Body of pancreas (tissue), 4 donors: Measurements from ENCODE around the gene ATL1. TPM values are rescaled to one million over a fixed set of nuclear protein-coding genes. Genes with fewer than 3 reads are reported as not detected.
"Not testable (repeated sequence)": the region's sequence is repeated elsewhere in the genome, so short reads cannot be mapped to it uniquely, and the experiment has no call there.

Experiments
- ATAC-seq: fragments of 150-250 bp; one replicate; pipeline ENCODE4 v1.9.1; 2016
- DNase-seq, 4 donors: peaks; one replicate each; pipeline ENCODE4 v3.0.0-alpha.2; 2019
- H3K27ac ChIP-seq, 4 donors: fragments of 200-600 bp; sonication (generic); 1 replicate in 3 of 4; 2 replicates in 1 of 4; pipeline versions ENCODE4 v1.5.1 to v1.6.1; 2016 to 2019; ENCODE audit warnings: mild to moderate bottlenecking in 1 of 4, mixed read lengths in 1 of 4, moderate library complexity in 1 of 4
- H3K27me3 ChIP-seq, 2 donors: fragments of 200-600 bp; sonication (generic); one replicate each; pipeline ENCODE4 v1.6.0; 2016; ENCODE audit warnings: mild to moderate bottlenecking in 1 of 2
- H3K36me3 ChIP-seq, 2 donors: fragments of 200-600 bp; sonication (generic); replicated peaks in 1 of 2; 2 replicates each; pipeline ENCODE4 v1.5.1; 2016; ENCODE audit warnings: low read depth in 2 of 2; ENCODE audit not compliant: insufficient read depth in 1 of 2
- H3K4me1 ChIP-seq: fragments of 200-600 bp; sonication (generic); one replicate; pipeline ENCODE4 v1.6.0; 2016
- H3K4me3 ChIP-seq, 2 donors: fragments of 200-600 bp; sonication (generic); 1 replicate in 1 of 2; 2 replicates in 1 of 2; pipeline ENCODE4 v1.5.1; 2016 to 2019
- H3K9me3 ChIP-seq, 3 donors: fragments of 200-600 bp; sonication (generic); 1 replicate in 2 of 3; 2 replicates in 1 of 3; pipeline ENCODE4 v1.5.1; 2016
- POLR2A ChIP-seq, 3 donors: fragments of 450-650 bp; IDR thresholded peaks; one replicate each; pipeline ENCODE4 v1.6.1; 2016; ENCODE audit warnings: antibody characterized with exemption in 3 of 3, mild to moderate bottlenecking in 2 of 3
- WGBS, 2 donors: methylation state at CpG; one replicate each; pipeline ENCODE4 v1.1.5; 2017; 5-methylcytosine and 5-hydroxymethylcytosine counted together
- intact Hi-C: fragments of 100-400 bp; cut with DNase I; formaldehyde crosslinking; loops from one replicate; pipeline ENCODE4 v1.15.1; 2023
- total RNA-seq, 2 donors: library from RNA; depleted of rRNA; stranded (reverse); fragments of >200 nt; gene quantifications; one replicate each; pipeline ENCODE4 v1.1.0, GENCODE V29; 2016
- TF ChIP-seq, protein P1 (sequence below), 7 experiments: fragments of 450-650 bp in 4 of 7; fragments of 200-600 bp in 3 of 7; sonication (generic) in 3 of 7; IDR thresholded peaks; one replicate each; pipeline ENCODE4 v1.5.1; 2016 to 2019; ENCODE audit warnings: antibody characterized with exemption in 7 of 7

ATL1 gene
- total RNA-seq, 2 donors from 2014 or later, result 0.33 to 5.4 TPM

DNA sequence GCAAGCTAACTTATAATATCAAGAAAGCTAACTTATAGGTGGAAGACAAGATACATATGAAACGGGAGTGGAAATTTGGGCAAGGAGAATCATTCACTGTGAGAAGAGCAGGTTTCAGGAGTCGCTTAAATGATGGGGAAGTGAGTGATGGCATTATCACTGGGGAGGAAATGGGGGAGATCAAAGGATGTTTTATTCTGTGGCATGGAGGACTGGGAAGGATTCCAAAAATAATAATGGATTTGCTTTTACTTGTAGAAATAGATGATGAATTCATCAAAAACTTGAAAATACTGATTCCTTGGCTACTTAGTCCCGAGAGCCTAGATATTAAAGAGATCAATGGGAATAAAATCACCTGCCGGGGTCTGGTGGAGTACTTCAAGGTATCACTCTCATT lies 60.4 kb downstream of the ATL1 start:
- intact Hi-C loops, result no loop called here
- H3K4me3 ChIP-seq, result no peak overlapping the region
- ATAC-seq, result no peak
- no peaks in the 10 kb centered on the region for H3K27me3 ChIP-seq
- 61% methylated on average over 4 of the region's 4 CpGs for WGBS, 2 donors
- no peaks in the 10 kb centered on the region for H3K9me3 ChIP-seq
- TF ChIP-seq POLR2A (IDR thresholded peaks at IDR 0.05), result no peak
- TF ChIP-seq, protein P1, sequence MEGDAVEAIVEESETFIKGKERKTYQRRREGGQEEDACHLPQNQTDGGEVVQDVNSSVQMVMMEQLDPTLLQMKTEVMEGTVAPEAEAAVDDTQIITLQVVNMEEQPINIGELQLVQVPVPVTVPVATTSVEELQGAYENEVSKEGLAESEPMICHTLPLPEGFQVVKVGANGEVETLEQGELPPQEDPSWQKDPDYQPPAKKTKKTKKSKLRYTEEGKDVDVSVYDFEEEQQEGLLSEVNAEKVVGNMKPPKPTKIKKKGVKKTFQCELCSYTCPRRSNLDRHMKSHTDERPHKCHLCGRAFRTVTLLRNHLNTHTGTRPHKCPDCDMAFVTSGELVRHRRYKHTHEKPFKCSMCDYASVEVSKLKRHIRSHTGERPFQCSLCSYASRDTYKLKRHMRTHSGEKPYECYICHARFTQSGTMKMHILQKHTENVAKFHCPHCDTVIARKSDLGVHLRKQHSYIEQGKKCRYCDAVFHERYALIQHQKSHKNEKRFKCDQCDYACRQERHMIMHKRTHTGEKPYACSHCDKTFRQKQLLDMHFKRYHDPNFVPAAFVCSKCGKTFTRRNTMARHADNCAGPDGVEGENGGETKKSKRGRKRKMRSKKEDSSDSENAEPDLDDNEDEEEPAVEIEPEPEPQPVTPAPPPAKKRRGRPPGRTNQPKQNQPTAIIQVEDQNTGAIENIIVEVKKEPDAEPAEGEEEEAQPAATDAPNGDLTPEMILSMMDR (IDR thresholded peaks at IDR 0.05), result no peak
- no peak overlapping the region for H3K27ac ChIP-seq
- H3K36me3 ChIP-seq, result no peaks in the 10 kb centered on the region
- no peaks in the 10 kb centered on the region for H3K4me1 ChIP-seq
- no peak for DNase-seq

GRCh38 chr14:50622978-50623377 lies 63.0 kb downstream of the ATL1 start:
- ATAC-seq (no peak), DNase-seq (no peak)
- WGBS, 2 donors, result 24 to 39% methylated on average over 1 of the region's 1 CpG
- H3K27me3 ChIP-seq, result no peaks in the 10 kb centered on the region
- H3K4me3 ChIP-seq, result no peak overlapping the region
- H3K27ac ChIP-seq, result no peak overlapping the region
- TF ChIP-seq, protein P1 (IDR thresholded peaks at IDR 0.05), result no peak
- no peak for TF ChIP-seq POLR2A (IDR thresholded peaks at IDR 0.05)
- H3K9me3 ChIP-seq, result no peaks in the 10 kb centered on the region
- intact Hi-C loops, result no loop called here
- no peaks in the 10 kb centered on the region for H3K36me3 ChIP-seq
- no peaks in the 10 kb centered on the region for H3K4me1 ChIP-seq

DNA sequence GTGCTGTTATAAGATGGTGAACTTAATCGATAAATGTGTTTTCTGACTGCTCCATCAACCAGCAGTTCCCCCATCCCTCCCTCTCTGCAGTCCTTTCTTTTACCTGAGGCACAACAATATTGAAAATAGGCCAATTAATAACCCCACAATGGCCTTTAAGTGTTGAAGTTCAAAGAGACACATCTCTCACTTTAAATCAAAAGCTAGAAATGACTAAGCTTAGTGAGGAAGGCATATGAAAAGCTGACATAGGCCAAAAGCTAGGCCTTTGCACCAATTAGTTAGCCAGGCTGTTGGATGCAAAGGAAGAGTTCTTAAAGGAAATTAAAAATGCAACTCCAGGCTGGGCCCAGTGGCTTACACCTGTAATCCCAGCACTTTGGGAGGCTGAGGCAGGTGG lies 64.5 kb downstream of the ATL1 start:
- intact Hi-C loops, result no loop called here
- 89 to 90% methylated on average over 1 of the region's 1 CpG for WGBS, 2 donors
- TF ChIP-seq POLR2A (IDR thresholded peaks at IDR 0.05), result no peak
- TF ChIP-seq, protein P1 (IDR thresholded peaks at IDR 0.05), result no peak
- no peaks in the 10 kb centered on the region for H3K36me3 ChIP-seq
- no peak overlapping the region for H3K4me3 ChIP-seq
- no peak overlapping the region for H3K27ac ChIP-seq
- no peaks in the 10 kb centered on the region for H3K9me3 ChIP-seq
- no peaks in the 10 kb centered on the region for H3K27me3 ChIP-seq
- DNase-seq (no peak), ATAC-seq (no peak)
- H3K4me1 ChIP-seq, result no peaks in the 10 kb centered on the region

DNA sequence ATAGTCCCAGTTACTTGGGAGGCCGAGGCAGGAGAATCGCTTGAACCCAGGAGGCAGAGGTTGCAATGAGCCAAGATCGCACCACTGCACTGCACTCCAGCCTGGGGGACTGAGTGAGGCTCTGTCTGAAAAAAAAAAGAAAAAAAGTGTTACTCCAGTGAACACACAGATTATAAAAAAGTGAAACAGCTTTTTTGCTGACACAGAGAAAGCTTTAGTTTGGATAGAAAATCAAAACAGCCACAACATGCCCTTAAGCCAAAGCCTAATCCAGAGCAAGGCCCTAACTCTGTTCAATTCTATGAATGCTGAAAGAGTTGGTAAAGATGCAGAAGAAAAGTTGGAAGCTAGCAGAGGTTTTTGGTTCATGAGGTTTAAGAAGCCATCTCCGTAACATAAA lies 65.0 kb downstream of the ATL1 start:
- WGBS, 2 donors, result 96% methylated on average over 4 of the region's 4 CpGs
- DNase-seq, H3K4me1 ChIP-seq, H3K27me3 ChIP-seq, H3K9me3 ChIP-seq, H3K4me3 ChIP-seq, intact Hi-C loops, H3K36me3 ChIP-seq, H3K27ac ChIP-seq, ATAC-seq: not testable (repeated sequence)

GRCh38 chr14:50631408-50631821 lies 71.5 kb downstream of the ATL1 start:
- intact Hi-C loops, result no loop called here
- TF ChIP-seq POLR2A (IDR thresholded peaks at IDR 0.05), result no peak
- TF ChIP-seq, protein P1 (IDR thresholded peaks at IDR 0.05), result no peak
- DNase-seq (no peak), ATAC-seq (no peak)
- WGBS, 2 donors, result 94 to 96% methylated on average over 4 of the region's 4 CpGs
- Histone ChIP-seq H3K27me3 (no peaks in the 10 kb centered on the region), H3K4me1 (no peaks in the 10 kb centered on the region), H3K36me3 (peaks cover 0 to 5% of the 10 kb centered on the region in 2 donors), H3K27ac (no peak overlapping the region), H3K4me3 (no peak overlapping the region), H3K9me3 (no peaks in the 10 kb centered on the region)
